HG02623 (cell line): ENCODE results near the gene TFCP2.
"Not testable (repeated sequence)": the region's sequence is repeated elsewhere in the genome, so short reads cannot be mapped to it uniquely, and the experiment has no call there.

Source experiments
- ATAC-seq: cut with Tn5 transposase; IDR thresholded peaks from one replicate; pipeline ENCODE4 v1.9.1; 2021; ENCODE audit warnings: moderate library complexity; ENCODE audit not compliant: unreplicated experiment

Gene TFCP2

DNA sequence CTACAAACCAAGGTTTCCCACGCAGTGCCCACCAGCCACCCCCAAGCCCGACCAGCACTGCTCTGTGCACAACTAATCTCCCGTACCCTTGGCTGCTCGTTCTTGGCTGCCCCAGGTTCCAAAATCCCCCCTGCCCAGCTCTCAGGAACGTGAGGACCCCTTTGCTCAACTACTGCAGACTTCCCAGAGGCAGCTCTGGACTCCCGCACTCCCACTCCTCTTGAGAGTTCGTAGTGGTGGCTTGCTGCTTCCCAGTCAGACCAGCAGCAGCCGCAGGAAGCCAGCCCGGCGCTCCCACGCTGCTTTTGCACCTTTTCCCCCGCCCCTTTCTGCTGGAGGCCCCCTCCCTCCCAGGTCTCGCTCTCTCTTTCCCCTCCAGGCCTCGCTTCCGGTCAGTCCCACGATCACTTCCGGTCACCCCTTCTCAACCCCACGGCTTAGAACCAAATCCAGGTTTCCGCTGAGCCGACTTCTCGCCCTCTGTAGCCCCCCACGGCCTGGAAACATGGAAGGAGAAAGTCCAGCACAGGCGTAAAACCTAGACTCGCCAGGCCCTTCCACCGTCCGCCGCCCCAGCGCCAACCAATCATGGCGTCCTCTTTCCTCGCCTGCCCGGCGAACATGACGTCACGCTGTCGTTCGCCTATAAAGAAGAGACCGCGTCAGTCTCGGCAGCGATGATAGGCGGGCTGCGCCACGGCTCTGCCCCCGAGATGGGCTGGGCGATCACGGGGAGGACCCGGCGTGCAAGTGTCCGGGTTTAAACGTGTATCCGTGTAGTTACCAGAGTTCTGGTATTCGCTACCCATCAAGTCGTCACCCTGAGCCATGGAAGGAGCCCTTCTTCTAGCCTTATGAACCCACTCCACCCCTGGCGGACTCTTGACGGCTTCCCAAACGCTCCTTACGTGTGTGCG lies at the start of gene TFCP2:
TSS of gene TFCP2 (minus strand) at position 621 of the 917 bp plus-strand sequence. CDS start 713 bp downstream, outside the sequence.
- ATAC-seq = peak; percentile 85

DNA sequence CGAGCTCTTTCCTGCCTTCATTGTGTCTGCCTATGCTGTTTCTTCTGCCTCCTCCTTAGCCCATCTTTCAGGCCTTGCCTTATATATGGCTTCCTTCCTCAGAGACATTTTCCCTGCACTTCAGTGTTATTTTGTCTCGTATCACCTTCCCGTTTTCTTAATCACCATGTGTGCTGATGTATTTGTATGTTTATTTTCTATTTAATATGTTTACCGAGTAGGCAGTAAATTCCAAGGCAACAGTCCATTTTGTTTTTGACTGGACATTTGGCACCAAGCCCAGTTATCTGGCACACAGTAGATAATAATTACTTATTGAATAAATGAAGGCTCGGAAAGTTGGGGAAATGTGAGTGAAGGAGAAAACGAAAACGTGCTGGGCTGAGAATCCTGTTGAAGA lies 49.5 kb upstream of the TFCP2 start:
- no peak for ATAC-seq

GRCh38 chr12:51219857-51220256 lies 46.9 kb upstream of the TFCP2 start:
- not testable (repeated sequence) for ATAC-seq

DNA sequence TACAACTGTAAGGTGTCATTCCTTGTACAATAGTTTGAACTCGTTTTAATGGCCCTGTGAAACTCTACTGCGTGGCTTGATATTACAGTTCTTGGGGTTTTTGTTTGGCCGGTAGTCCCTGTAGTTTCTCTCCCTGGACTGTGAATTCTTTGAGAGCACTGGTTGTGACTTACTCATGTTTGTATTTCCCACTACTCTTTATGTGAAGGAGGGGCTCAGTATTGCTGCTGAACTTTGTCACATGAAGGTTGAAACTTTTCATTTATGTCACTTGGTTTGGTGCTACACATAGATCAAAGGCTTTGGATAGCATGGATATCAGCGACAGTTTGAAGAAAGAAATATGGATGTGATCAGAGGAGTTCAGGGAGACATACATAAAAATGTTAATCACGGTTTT lies 46.4 kb upstream of the TFCP2 start:
- ATAC-seq = no peak

- no peak for ATAC-seq
Observed at GRCh38 chr12:51218607-51219161, 45.7 kb upstream of the TFCP2 start.

- peak; percentile 64 for ATAC-seq
Observed at GRCh38 chr12:51217968-51218606, 45.2 kb upstream of the TFCP2 start, which contains the start of gene POU6F1. Gene POU6F1, minus strand, starts transcription at chr12:51218062. Its CDS starts 11,226 bp downstream, at chr12:51206836.

DNA sequence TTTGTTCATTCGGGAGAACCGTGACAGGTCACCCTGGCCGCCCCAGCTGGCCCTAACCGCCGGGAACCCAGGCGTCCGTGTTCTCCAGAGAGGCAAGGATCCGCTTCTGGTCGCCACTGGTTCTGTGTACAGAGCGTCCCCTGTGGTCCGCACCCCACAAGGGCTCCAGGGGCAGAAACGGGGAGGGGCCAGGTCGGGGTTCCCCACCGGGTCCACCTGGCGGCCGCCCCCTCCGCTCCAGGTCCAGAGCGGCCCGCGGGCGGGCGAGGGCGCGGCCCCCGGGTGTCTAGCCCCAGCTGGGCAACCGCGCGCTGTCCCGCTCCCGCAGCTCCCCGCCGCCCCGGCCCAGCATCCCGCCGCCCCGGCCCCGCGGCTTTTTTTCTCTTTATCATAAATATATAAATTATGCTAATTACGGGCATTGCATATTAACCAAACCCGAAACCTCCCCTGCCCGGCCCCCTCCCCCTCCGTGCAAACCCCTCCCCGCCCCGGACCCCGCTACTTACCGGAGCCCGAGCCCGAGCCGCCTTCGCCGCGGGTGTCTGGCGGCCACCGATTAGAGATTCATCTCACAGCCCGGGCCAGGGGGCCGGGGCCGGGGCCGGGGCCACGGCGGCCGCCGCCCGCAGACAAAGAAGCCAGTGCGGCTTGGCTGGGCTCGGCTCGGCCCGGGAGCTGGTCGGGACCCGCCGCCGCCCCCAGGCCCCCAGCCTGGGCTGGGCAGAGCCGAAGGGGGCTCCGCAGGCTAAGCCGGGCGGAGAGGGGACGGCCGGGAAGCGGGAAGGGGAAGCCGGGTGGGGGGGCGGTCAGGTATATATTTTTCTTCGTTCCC lies 44.4 kb upstream of the TFCP2 start:
- ATAC-seq = peak; percentile 42

DNA sequence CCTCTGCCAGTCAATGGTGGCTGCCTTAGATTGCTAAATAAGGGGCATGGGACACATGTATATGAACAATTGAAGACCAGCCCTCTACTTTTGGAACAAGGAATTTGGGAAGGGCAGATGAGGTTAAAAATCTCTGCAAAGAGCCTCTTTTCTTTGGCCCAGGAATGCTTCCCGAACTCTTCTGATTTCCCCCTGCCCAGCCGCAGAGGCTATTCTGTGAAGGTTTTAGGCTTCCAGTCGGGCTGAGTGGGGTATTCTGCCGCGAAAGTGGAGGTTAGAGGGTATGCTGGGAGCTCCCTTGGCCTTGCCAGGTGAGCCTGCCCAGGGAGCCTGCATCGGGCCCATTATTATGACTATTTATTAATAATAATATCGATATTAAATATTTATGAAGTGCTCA lies 43.7 kb upstream of the TFCP2 start:
- no peak for ATAC-seq

DNA sequence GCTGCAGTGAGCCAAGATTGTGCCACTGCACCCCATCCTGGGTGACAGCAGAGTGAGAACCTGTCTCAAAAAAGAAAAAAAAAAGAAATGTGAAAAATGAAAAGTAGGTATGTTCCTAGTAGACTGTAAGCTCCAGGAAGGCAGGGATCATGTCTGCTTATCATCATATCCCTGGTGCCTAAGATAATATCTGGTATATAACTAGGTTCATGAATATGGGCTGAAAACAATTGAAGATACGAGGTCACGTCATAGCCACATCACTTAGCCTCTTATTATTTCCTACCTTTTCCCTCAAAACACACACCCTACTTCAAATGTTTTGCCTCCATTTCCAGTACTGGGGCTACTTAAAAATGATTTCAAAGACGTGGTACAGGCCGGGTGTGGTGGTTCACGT lies 42.0 kb upstream of the TFCP2 start:
- no peak for ATAC-seq

DNA sequence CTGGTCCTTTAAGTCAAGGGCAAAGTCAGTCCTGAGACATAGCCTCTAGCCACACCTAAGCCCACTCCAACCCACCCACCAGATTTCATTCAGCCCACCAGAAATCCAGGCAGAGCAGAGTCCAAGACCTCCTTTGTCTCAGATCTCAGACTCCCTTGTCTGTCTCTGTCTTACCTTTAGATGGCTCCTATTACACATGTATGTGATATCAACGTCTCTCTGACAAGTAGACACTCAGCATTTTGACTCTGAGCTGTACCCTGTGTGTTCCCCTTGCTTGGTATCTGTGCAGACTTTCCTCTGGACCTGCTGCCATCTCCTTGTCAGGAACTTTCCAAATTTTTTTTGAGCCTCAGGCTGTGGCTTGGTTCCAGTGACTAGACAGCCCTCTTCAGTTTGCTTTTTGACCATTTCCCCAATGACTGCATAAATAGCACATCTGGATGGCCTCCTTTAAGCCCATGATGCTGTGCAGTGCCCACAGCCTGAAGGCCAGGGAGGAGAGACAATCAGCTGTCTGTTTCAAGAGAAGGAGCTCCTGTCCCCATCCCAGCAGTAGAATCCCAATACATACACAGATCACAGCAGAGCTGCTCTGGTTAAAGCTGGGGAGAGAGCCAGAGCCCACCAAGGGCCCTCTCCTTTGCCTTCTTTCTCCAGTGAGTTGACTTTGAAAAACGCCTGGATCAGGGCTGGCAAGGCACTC lies 37.9 kb upstream of the TFCP2 start:
- ATAC-seq = no peak

DNA sequence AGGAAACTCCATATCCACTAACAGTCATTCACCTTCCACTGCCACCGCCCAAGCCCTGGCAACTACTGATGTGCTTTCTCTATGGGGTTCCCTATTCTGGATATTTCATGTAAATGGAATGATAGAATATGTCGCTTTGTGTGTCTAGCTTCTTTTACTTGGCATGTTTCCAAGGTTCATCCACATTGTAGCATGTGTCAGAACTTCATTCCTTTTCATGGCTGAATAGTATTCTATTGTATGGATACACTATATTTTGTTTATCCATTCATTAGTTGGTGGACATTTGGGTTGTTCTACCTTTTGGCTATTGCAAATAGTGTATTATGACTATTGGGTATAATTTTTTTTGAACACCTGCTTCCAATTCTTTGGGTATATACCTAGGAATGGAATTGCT lies 36.3 kb upstream of the TFCP2 start:
- ATAC-seq = no peak

DNA sequence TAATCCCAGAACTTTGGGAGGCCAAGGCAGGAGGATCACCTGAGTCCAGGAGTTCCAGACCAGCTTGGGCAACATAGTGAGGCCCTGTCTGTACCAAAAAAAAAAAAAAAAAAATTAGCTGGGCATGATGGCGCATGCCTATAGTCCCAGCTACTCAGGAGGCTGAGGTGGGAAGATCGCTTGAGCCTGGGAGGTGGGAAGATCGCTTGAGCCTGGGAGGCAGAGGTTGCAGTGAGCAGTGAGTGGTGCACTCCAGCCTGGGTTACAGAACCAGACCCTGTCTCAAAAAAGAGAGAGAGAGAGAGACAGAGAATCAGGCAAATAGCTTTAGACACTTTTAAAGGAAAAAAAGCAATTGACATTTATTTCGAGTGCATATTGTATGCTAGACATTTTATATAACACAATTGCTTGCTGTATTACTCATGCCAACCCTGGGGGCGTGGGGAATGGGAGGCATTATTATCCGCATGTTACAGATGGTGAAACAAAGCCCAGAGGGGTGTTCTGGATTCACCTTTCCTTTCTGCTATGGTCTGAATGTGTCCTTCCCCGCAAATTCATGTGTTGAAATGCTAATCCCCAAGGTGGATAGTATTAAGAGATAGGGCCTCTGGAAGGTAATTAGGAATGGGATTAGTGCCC lies 35.2 kb upstream of the TFCP2 start:
- ATAC-seq = no peak

- no peak for ATAC-seq
Observed at GRCh38 chr12:51205350-51205749, 32.4 kb upstream of the TFCP2 start.

- no peak for ATAC-seq
Observed at GRCh38 chr12:51202718-51203117, 29.8 kb upstream of the TFCP2 start.

DNA sequence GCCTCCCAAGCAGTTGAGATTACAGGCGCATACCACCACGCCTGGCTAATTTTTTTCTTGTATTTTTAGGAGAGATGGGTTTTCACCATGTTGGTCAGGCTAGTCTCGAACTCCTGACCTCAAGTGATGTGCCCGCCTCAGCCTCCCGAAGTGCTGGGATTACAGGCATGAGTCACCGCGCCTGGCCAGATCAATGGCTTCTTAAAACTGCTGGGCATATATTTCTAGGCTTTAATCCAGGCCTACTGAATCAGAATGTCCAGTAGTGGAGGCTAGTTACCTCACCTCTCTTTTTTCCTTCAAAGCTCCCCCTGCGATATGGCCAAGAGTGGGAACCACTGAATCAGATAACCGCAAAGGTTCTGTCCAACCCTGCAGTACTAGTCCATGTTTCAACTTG lies 27.9 kb upstream of the TFCP2 start:
- no peak for ATAC-seq

GRCh38 chr12:51200156-51200555 lies 27.2 kb upstream of the TFCP2 start:
- ATAC-seq = no peak

DNA sequence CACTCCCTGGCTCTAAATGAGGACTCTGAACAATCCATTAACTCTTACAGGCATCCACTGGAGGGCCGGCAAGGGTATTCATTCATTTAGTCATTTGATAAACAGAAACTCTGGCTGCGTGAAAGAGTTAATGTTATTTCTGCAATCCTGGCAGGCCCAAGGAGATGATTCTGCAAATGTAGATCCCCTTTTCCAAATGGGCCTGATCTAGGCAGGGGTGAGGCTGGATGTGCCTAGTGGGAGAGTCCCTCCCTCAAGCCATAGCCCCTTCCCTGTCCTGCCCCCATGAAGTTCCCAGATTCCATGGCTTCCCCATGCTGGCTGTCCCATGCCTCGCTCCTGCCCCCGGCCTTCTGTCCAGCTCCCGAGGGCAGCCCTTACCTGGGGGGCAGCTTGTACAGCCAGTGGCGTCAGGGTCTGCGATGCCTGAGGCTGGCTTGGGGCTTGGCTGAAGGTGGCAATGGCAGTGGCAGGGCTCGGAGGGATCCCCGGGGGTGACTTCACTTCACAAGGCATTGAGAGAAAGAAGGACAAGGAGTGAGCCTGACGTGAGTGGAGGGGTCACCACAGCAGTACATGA lies 26.5 kb upstream of the TFCP2 start:
- no peak for ATAC-seq

DNA sequence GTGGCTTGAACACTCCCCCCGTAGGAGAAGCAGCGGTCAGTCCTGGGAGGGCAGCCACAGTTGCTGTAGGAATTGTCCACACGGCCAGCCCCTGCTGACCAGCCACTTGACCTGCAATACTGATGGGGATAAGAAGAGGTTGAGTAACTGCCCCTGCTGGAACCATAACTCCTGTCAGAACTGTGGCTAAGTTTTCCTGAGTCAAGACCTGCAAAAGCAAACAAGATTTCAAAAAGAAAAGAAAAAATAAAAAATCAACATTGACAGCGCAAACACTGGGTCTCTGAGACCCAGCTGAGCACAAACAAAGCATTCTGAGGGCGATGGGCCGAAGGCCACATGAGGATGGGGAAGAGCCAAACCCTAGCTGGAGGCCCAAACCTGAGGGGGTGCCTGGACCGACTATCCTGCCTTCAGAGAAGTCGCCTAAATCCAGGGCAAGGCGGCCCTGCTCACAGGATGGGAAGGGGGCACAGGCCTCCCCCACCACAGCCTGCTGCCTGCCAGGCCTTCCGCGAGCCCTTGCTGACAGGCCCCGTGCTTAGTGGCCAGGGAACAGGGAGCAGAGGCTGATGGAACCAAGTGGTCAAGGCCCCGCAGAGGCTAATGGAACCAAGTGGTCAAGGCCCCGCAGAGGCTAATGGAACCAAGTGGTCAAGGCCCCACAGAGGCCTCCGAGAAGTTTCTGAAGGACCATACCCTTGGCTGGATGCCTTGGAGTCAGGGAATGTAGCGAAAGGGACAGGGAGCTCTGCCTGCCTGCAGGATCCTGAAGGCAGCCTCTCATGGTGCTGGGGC lies 25.8 kb upstream of the TFCP2 start:
- ATAC-seq = no peak
